CD4-positive, alpha-beta T cell treated with Interleukin-6 for 4 hours (primary cell): Measurements from ENCODE around the gene GRK2.

Experiments
- DNase-seq: peaks from one replicate; pipeline ENCODE4 v3.0.0-alpha.2; 2020; ENCODE audit warnings: mixed read lengths

The GRK2 gene

DNA sequence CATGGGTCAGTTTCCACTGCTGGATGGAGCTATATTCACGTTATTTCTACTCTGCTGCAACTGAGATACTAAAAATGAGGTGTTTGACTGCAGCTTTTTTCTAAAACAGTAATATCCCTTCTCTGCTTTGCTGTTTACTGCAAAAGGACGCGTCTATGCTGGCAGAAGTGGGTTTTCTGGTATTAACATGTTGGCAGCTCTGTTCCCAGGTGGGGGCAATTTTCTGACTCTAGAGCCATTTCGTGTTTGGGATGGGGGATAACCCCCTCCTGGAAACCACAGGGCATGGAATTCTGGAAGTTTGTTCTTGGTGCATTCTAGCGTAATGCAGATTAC, 4.9 kb downstream of the GRK2 start:
- no peak for DNase-seq

DNA sequence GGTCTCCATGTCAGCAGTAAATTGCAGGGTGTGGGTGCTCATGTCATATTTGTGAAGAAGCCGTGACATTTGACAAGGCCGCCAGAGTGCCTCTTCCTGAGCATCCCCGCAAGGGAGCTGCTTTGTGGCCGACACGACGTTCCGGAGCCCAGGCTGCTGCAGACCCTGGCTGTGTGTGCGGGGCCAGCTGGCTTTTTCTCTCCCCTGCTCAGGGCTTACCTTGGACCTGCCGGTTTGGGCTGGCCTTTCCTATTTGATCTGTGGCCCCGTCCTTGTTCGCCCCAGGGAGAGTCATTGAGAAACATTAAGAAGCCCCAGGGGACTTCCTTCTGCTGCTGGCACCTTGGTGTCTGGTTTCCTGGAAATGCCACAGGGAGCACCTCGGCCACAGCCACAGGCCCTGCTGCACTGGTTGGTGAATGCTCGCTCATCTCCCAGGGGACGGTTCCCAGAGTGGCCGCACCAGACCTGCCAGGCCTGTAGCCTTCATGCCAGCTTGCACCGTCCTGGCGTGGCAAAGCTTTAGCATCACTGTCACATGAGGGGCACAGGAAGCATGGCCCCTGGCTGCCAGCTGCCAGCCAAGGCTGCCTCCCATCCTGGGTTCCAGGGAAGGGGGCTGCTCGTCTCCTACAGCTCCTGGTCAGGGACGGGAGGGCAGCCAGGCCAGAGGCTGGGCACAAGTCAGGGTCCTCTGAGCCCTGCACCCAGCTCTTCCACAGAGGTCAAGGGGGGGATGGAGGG, 5.4 kb downstream of the GRK2 start:
- DNase-seq = peak; percentile 65

DNA sequence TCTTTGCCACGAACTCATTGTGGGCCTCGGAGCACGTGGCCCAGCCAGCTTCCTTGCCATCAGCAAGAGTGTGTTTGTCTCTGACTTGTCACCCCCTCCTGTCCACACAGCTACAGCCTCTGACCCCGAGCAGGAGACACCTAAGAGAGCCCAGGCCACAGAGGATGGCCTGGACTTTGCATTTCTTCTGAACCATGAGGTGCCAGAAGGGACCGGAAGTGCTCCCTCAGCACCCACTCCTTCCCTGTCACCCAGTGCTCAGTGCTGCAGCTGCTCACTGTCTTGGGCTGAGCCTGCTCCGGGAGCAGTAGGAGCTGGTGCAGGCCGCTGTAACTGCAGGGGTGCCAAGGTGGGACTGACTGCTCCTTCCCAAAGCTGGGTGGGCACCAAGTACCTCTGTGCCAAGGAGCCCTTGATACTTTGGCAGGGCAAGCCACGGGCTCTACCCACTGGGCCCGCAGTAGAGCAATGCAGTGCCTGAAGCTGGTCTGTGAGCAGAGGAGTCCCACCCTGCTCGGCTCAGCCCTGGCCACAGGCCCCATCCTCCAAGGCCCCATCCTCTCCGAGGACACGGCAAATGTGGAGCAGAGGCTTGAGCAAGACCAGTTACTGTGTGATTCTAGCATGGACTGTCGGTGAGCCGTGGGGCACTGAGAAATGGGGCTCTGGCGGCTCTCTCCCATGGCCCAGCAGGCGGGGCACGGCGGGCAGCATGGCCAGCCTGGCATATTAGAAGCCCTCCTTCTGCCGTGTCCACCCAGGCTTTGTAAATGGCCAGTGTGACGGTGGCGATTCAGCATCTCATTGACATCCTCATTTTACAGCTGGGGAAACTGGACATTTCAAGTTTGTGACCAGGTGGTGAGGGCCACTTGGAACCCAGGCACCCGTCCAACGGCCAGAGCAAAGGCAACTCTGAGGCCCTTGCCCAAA, 6.3 kb downstream of the GRK2 start:
- DNase-seq = peak; percentile 50

DNA sequence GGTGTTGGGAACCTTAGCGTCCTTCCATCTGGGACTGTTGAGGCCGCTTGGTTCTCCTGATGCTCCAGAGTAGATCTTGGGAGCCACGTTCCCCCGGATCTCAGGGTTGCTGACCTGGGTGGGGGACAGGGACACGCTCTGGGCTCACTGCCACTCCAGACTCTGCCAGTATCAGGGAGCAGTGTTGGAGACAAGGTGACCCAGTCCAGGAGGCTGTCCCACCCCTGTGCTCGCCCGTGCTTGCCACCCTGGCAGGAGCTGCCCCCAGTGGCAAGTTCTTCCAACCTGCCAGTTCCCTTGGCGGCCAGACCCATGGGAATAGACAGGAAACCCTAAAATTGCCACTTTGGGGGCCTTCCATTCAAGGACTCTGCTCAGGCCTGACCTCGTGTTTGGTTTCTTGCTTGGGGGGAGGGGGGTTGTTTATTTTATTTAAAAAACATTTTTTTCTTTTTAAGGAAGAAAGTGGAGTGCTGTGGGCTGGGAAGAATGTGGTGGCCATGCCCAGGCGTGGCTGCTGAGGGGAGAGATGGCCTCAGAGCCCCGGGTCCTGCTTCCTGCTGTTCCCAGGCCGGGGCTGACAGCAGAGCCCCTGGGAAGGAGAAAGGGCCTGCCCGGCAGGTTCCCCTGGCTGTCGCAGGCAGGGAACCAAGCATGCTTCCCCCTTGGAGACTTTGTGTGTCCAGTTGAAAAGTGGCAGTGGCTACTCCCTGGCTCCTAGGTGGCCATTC, 7.2 kb downstream of the GRK2 start:
- DNase-seq = no peak

DNA sequence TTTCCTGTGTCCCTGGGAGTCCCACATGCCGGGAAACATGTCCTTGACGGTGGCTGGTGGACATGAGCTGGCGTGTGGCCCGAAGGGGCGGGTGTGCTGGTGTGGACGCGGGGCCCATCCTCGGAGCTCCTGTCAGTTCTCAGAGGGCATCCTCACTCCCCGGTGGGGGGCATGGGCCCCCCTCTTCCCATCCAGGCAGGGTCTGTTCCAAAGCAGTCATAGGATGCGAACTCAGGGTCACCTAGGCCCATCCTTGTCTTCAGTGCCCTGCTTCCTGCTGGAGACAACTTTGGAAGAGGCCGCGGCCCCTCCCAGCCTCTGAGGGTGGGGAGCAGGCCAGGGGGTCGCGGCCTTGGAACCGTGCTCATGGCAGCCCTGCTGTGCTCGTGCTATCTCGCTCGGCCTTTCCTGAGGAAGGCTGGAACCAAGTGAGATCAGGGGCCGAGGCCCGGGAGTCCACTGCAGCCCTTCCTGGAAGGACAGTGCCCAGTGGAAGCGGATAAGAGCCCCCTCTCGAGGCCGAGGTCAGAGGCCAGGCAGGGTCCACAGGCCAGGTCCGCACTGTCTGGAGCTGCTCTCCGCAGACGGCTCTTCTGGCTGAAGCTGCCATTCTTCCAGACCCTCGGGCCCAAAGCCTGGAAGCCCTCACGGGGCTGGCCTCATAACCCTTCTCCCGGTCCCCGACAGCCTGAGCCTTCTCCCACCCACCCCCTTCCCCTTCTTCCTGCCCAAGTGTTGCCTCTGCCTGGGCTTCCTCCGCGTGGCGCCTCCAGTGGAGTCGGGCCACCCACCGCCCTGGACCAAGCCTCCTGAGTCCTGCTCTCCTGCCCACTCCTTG, 8.7 kb downstream of the GRK2 start:
- DNase-seq = no peak

DNA sequence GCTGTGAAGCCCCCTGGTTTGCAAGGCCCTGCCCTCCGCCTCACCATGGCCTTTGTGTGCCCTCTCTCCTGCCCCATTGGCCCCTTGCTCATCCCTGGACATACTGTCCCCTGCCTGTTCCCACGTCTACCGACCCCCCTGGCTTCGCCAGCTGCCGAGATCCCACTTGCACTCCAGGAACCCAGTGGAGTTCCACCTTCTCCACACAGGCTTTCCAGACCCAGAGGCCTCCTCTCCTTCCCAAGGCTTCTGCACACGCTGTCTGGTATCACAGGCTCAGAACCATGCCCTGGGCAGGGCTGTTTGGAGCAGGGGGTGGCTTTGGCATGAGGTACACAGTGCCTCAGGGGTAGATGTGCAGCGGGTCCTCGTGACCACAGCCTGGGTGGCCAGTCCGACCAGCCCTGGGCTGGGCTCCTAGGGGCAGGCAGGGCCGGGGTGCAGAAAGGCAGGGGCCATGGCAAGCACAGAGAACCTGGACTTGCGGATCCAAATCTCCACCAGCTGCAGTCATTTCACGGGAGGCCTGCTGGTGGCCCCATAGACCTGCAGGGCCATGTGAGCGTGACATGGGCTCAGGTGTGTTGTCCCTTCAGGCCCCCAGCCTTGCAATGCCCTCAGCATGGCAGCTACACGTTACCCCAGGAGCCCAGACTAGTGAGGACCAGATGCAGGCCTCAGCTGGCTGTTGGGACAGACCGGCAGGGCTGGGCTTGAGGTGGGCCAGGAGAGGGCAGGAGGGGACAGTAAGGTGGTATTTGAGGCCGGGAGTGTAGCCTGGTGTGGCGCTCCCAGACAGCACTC, 9.5 kb downstream of the GRK2 start:
- DNase-seq = peak; percentile 29

DNA sequence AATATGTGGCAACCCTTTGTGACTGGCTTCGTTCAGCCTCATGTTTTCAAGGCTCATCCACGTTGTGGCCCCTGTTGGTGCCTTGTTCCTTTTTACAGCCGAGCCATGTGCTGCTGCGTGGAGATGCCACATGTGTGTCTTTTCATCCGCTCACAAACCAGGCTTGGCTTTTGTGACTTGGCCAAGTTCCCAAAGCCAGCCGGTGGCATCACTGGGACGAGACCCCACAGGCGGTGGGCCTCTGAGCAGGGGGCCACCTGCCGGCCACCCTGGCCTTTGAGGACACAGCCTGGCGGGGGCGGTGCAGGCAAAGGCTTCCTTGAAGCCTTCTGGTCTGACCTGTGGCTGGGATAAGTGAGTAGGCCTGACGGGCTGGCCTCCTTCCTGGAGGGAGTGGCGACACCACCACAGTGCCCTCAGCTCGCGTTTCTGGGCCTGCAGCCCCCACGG, 10.5 kb downstream of the GRK2 start:
- peak; percentile 58 for DNase-seq

DNA sequence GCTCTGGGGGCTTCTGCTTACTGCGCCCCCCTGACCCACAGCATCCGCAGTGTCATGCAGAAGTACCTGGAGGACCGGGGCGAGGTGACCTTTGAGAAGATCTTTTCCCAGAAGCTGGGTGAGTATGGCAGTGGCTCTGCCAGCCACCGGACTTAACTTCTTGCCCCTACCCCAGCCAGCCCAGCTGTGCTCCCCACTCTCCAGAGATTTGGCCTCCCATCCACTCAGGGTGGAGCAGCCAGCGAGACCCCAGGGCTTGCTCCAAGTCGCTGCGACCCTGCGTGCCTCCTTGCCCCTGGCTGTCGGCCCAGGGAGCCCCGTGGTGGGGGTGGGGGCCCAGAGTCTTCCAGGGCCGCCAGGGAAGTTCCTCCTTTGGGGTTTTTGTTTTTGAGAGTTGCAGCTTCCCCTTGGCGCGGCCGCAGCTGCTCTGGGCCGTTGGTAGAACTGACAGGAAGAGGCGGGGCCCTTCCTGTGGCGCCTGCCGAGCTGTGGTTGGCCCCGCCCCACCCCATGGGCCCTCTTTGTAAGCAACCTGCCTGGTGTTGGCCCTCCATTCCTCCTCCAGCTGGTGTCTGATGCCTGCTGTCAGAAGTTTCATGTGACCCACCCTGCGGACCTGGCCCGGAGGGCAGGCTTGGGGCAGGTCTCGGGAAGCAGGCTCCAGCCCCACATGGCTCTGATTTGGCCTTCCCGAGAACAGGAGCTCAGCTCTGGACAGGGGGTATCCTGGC, 11.1 kb downstream of the GRK2 start:
- peak; percentile 97 for DNase-seq

DNA sequence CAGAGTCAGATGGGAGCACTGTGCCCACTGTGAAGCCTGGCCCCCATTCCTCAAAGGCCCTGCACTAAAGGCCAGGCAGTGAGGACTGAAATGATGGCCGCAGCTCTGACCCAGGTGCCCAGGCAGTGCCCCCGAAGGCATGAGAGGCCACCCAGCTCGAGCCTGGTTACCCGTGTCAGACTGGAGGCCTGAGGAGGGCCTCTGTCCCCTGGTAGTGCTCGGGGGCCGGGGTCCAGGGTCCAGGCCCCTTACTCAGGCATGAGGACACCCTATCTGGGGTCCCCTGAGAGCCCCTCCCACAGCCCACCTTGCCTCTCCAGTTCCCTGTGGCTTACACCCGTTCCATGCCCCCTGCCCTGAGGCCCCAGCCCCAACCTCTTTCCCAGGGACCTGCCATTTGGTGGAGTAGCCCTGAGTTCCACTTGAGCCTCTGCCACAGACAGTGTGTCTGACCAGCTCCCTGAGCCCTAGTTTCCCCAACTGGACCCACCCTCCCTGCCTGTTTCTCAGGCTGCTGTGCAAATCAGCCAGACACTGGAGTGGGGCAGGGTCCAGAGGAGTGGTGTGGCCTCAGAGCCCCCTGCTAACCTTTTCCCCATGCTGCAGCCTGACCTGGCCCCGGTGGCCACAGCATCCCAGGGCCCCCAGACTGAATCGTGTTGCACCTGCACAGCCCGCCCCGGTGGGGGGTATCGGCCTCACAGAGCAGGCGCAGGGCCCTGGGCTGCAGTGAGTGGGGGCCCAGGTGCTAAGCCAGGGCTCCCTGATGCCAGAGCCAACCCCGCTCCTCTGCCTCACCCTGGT, 12.1 kb downstream of the GRK2 start:
- DNase-seq = peak; percentile 1

DNA sequence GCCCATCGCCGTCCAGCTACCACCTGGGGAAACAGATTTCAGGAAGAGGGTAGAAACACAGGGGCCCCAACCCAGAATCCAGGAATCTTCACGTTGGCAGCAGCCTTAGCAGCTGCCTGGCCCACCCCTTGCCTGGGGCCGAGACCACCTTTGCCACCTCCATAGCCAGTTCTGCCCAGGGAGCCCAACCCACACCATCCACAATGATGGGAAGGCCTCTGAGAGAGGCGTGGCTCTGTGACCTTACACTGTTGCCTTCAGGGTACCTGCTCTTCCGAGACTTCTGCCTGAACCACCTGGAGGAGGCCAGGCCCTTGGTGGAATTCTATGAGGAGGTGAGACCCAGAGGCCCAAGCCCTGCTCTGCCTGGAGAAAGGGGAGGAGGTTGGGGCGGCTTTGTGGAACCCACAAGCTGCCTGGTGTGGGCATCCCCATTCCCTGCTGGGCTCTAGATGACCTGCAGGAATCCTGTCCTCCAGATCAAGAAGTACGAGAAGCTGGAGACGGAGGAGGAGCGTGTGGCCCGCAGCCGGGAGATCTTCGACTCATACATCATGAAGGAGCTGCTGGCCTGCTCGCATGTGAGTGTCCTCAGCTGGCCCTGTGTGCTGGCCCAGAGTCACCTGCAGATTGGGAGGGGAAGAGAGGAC, 12.8 kb downstream of the GRK2 start:
- peak; percentile 2 for DNase-seq

DNA sequence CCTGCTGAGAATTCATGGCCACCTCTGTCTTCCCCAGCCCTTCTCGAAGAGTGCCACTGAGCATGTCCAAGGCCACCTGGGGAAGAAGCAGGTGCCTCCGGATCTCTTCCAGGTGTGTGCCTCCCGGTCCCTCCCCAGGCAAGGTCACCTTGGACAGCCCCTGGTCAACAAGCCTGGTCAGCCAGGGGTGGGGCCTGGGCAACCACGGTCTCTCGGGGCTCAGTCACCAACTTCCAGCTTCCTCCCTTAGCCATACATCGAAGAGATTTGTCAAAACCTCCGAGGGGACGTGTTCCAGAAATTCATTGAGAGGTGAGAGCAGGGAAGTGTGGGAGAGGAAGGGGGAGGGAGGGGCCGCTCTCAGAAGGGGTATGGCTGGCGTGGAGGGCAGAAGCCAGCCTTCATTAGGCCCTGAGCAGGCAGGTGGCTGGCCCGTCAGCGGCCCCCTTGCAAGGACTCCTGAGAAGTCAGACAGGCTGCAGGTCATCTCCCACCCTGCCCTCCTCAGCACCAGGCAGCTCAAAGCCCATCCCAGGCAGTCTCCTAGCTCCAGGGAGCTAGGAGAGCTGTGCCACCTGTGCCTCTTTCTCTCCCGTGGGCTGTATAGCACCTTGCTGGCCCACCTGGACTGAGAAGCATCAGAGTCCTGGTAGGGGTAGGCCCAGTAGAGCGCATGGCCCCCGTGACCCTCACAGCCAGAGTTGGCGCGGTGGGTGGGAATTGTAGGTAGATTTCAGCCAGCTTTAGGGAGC, 13.5 kb downstream of the GRK2 start:
- DNase-seq = no peak

DNA sequence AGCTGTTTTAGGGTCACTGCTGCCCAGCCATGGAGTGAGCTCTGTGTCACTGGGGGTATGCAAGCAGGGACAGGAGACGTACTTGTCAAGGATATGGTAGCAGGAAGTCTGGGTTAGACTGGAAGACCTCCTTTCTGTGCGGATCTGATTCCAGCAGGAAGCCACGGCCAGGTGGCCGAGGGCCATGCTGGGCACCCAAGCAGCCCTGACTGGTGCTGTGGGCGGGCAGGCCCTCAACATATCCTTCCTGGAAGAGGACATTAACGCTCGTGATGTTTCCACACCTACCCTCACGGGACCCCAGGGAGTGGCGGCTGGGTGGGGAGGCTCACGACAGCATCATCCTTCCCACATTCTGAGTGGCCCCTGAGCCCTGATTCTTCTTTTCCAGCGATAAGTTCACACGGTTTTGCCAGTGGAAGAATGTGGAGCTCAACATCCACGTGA, 14.1 kb downstream of the GRK2 start:
- DNase-seq = no peak

DNA sequence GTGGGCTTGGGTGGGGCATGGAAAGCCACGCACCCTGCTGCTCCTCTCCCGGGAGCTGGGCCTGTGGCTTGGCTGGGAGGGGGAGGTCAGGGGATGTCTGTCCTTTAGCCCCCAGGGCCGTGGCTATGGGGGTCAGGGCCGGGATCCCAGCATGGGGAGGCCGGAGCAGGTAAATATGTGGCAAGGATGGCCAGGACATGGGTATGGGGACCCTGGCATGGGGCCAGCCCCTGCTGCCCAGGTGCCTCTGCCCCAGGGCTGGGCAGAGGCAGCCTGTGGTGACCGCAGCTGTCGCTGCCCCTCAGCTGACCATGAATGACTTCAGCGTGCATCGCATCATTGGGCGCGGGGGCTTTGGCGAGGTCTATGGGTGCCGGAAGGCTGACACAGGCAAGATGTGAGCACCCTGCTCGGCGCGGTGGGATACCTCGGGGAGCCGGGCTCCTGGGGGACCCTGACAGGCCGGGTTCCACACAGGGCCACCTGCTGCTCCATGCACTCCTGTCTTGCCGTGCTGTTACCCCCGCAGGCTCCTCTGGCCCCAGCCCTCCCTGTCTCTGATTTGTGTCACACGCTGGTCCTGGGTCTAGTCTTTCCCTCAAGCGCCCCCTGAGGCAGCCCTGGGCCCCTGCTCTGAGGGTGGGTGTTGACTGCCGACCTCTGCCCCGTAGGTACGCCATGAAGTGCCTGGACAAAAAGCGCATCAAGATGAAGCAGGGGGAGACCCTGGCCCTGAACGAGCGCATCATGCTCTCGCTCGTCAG, 14.7 kb downstream of the GRK2 start:
- DNase-seq = no peak

DNA sequence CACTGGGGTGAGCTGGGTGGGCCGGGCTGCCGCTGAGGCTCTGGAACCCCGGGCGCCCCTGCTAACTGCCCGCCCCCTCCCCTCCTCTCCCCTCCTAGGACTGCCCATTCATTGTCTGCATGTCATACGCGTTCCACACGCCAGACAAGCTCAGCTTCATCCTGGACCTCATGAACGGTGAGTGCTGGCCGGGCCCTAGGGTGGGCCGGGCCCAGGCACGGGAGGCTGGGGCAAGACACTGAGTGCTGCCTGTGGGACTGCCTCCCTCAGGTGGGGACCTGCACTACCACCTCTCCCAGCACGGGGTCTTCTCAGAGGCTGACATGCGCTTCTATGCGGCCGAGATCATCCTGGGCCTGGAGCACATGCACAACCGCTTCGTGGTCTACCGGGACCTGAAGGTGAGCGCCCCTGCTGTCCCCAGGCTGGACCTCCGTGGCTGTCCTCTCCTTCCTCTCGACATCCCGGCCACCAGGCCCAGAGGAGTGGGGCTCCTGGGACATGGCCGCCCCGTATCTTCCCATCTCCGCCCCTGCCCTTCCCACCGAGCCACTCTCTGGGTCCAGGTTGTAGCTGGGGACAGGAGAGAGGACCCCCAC, 15.4 kb downstream of the GRK2 start:
- no peak for DNase-seq

DNA sequence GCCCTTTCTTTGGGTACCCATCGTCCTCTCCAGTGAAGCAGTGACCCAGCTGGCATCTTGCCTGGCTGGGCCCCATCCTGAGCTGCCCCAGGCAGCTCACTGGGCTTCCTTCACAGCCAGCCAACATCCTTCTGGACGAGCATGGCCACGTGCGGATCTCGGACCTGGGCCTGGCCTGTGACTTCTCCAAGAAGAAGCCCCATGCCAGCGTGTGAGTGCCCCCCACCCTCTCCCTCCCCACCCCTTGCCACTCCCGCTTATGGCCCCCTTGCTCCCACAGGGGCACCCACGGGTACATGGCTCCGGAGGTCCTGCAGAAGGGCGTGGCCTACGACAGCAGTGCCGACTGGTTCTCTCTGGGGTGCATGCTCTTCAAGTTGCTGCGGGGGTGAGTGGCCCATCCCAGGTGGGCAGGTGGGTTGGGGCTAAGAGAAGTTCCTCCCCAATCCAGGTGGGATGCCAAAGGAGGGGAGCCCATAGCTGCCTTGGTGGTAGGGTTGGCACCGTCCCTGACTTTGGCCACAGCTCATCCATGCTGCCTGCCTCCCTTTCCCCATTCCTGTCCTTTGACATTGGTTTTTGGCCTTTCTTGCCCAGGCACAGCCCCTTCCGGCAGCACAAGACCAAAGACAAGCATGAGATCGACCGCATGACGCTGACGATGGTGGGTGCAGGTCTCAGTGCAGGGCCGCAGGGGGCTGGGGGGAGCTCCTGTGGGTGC, 16.0 kb downstream of the GRK2 start:
- DNase-seq = no peak

DNA sequence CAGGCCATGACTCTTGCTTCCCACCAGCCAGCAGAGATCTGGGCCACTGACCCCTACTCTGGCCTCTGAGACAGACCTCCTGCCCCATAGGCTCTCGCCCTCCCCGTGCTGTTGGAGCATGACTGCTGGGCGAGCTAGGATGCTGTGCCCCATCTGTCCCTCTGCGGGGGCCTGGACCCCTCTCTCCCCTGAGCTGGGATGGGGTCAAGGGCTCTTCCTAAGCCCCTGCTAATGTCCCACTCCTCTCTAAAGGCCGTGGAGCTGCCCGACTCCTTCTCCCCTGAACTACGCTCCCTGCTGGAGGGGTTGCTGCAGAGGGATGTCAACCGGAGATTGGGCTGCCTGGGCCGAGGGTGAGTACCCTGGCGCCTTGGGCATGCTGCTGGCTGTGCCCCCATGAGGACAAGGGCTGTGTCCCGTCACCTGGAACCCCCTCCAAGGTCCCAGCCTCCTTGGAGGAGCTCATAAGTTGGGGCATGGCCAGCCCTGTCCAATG, 16.7 kb downstream of the GRK2 start:
- no peak for DNase-seq
